OCI-M2 (cell line): ENCODE measurements around the gene CDKN2B-AS1.

Experiments
- DNase-seq: peaks from one replicate; lab custom pipeline; 2025; ENCODE audit not compliant: unreplicated experiment; lab: John Stamatoyannopoulos, UW

CDKN2B-AS1 gene

GRCh38 chr9:21982391-21982790 is 12.2 kb upstream of the CDKN2B-AS1 start:
- no peak for DNase-seq

GRCh38 chr9:21982861-21983560 is 11.6 kb upstream of the CDKN2B-AS1 start:
- no peak for DNase-seq

GRCh38 chr9:21983561-21983935 is 11.0 kb upstream of the CDKN2B-AS1 start:
- DNase-seq: no peak

- DNase-seq: no peak
Measured at GRCh38 chr9:21984101-21984500, 10.5 kb upstream of the CDKN2B-AS1 start.

- DNase-seq: no peak
Measured at GRCh38 chr9:21985964-21986667, 8.5 kb upstream of the CDKN2B-AS1 start.

- DNase-seq: no peak
Measured at GRCh38 chr9:21988056-21988990, 6.3 kb upstream of the CDKN2B-AS1 start.

- DNase-seq: no peak
Measured at GRCh38 chr9:21989440-21990189, 5.0 kb upstream of the CDKN2B-AS1 start.

- DNase-seq: no peak
Measured at GRCh38 chr9:21991072-21991959, 3.3 kb upstream of the CDKN2B-AS1 start.

GRCh38 chr9:21993007-21993406 is 1.6 kb upstream of the CDKN2B-AS1 start:
- DNase-seq: no peak

GRCh38 chr9:21993893-21994555 is 567 bp upstream of the CDKN2B-AS1 start, which contains the start of gene CDKN2A:
Gene CDKN2A (minus strand): TSS chr9:21994392.
- no peak for DNase-seq

GRCh38 chr9:21995006-21995665 is 545 bp downstream of the CDKN2B-AS1 start:
- DNase-seq: no peak

- no peak for DNase-seq
Measured at GRCh38 chr9:21995666-21996398, 1.2 kb downstream of the CDKN2B-AS1 start.

- DNase-seq: no peak
Measured at GRCh38 chr9:21996438-21996837, 1.8 kb downstream of the CDKN2B-AS1 start.

GRCh38 chr9:21996858-21997257 is 2.3 kb downstream of the CDKN2B-AS1 start:
- DNase-seq: no peak

GRCh38 chr9:21997480-21997879 is 2.9 kb downstream of the CDKN2B-AS1 start:
- DNase-seq: no peak

- DNase-seq: no peak
Measured at GRCh38 chr9:21998026-21998425, 3.4 kb downstream of the CDKN2B-AS1 start.

- DNase-seq: no peak
Measured at GRCh38 chr9:22002038-22002437, 7.4 kb downstream of the CDKN2B-AS1 start.
